Measurements from ENCODE around the gene TMSB15B.
A peak's percentile ranks its signal among the peaks of the same experiment; 100 is the strongest.

DNA sequence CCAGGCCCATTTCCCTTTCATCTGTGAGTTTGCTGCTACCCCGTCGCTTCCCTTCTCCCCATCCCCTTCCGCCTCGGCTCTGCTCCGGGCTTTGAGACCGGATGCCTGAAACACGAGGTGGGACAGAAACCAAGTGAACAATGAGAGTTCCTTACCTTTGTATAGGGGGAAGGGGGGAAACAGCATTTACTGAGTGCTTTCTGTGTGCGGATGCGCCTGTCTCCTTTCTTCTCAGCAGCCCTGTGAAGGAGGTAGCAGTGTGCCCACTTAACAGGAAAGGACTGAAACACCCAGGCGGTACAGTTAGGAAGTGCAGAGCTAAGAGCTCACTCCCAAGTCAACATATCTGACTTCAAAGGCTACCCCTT lies 43.2 kb upstream of the TMSB15B start:
- TF ChIP-seq, protein P1, sequence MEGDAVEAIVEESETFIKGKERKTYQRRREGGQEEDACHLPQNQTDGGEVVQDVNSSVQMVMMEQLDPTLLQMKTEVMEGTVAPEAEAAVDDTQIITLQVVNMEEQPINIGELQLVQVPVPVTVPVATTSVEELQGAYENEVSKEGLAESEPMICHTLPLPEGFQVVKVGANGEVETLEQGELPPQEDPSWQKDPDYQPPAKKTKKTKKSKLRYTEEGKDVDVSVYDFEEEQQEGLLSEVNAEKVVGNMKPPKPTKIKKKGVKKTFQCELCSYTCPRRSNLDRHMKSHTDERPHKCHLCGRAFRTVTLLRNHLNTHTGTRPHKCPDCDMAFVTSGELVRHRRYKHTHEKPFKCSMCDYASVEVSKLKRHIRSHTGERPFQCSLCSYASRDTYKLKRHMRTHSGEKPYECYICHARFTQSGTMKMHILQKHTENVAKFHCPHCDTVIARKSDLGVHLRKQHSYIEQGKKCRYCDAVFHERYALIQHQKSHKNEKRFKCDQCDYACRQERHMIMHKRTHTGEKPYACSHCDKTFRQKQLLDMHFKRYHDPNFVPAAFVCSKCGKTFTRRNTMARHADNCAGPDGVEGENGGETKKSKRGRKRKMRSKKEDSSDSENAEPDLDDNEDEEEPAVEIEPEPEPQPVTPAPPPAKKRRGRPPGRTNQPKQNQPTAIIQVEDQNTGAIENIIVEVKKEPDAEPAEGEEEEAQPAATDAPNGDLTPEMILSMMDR (IDR thresholded peaks at IDR 0.05) = peak in 5 of 6 experiments; percentile 23 to 49 (median 28)
- TF ChIP-seq POLR2A (IDR thresholded peaks at IDR 0.05) (no peak), EP300 (IDR thresholded peaks at IDR 0.05) (no peak)

Measured in upper lobe of left lung (tissue), 4 donors.